OCI-LY1 (cell line): Measurements from ENCODE around the gene DHDH.
A peak's percentile ranks its signal among the peaks of the same experiment; 100 is the strongest.
"Not testable (repeated sequence)": the region's sequence is repeated elsewhere in the genome, so short reads cannot be mapped to it uniquely, and the experiment has no call there.

ENCODE experiments used
- H2AFZ ChIP-seq: fragments of 200-600 bp; sonication (generic), shearing (Covaris generic); 2 replicates; pipeline ENCODE4 v1.6.0; 2014; ENCODE audit warnings: antibody characterized with exemption, mild to moderate bottlenecking, low read length
- H3F3A ChIP-seq: fragments of 200-600 bp; sonication (generic), shearing (Covaris generic); 2 replicates; pipeline ENCODE4 v1.6.0; 2014; ENCODE audit warnings: mild to moderate bottlenecking, antibody characterized with exemption, low read length, moderate library complexity; ENCODE audit not compliant: insufficient read depth
- H3K27ac ChIP-seq: fragments of 200-600 bp; sonication (generic); 2 replicates; pipeline ENCODE4 v1.5.1; 2014; ENCODE audit warnings: low read length, mixed run types, mild to moderate bottlenecking, low read depth; ENCODE audit not compliant: poor library complexity, severe bottlenecking
- H3K27me3 ChIP-seq: fragments of 200-600 bp; sonication (generic); 2 replicates; pipeline ENCODE4 v1.6.0; 2014; ENCODE audit warnings: antibody characterized with exemption, mild to moderate bottlenecking, low read length, moderate library complexity; ENCODE audit not compliant: insufficient read depth
- H3K36me3 ChIP-seq: fragments of 200-600 bp; sonication (generic); 2 replicates; pipeline ENCODE4 v1.6.1; 2014; ENCODE audit warnings: mild to moderate bottlenecking, antibody characterized with exemption, low read length, moderate library complexity, mixed read lengths; ENCODE audit not compliant: insufficient read depth
- H3K4me1 ChIP-seq: fragments of 200-600 bp; sonication (generic); 2 replicates; pipeline ENCODE4 v1.5.1; 2014; ENCODE audit warnings: mild to moderate bottlenecking, low read length, moderate library complexity; ENCODE audit not compliant: insufficient read depth, severe bottlenecking
- H3K4me2 ChIP-seq: fragments of 200-600 bp; sonication (generic), shearing (Covaris generic); 2 replicates; pipeline ENCODE4 v1.6.1; 2014; ENCODE audit warnings: low read length
- H3K4me3 ChIP-seq: fragments of 200-600 bp; sonication (generic); 2 replicates; pipeline ENCODE4 v1.5.1; 2014; ENCODE audit warnings: low read length, low read depth, mild to moderate bottlenecking, mixed read lengths; ENCODE audit not compliant: poor library complexity, severe bottlenecking
- H3K79me2 ChIP-seq: fragments of 200-600 bp; shearing (Covaris generic); 2 replicates; pipeline ENCODE4 v1.6.1; 2016; ENCODE audit warnings: mixed run types, low read length, mixed read lengths; ENCODE audit not compliant: insufficient read depth
- H3K9ac ChIP-seq: fragments of 200-600 bp; sonication (generic), shearing (Covaris generic); 2 replicates; pipeline ENCODE4 v1.6.1; 2014; ENCODE audit warnings: mild to moderate bottlenecking, low read length, mixed read lengths
- H3K9me2 ChIP-seq: fragments of 200-600 bp; sonication (generic), shearing (Covaris generic); 2 replicates; pipeline ENCODE4 v1.6.1; 2014; ENCODE audit warnings: low read depth, mild to moderate bottlenecking, low read length, mixed read lengths
- H3K9me3 ChIP-seq: fragments of 200-600 bp; shearing (Covaris generic); 2 replicates; pipeline ENCODE4 v1.6.1; 2014; ENCODE audit warnings: low read length, mixed read lengths
- H4K20me1 ChIP-seq: fragments of 200-600 bp; sonication (generic), shearing (Covaris generic); 2 replicates; pipeline ENCODE4 v1.6.0; 2016; ENCODE audit warnings: mild to moderate bottlenecking, low read length; ENCODE audit not compliant: insufficient read depth
- EZH2 ChIP-seq: fragments of 200-600 bp; sonication (generic), shearing (Covaris generic); IDR thresholded peaks from 2 replicates; pipeline ENCODE4 v1.8.0; 2017; ENCODE audit warnings: borderline replicate concordance, mixed run types, mild to moderate bottlenecking, antibody characterized with exemption, low read length, moderate library complexity, mixed read lengths
- TF ChIP-seq, protein P1 (sequence below): fragments of 200-600 bp; sonication (generic), shearing (Covaris generic); IDR thresholded peaks from 2 replicates; pipeline ENCODE4 v1.5.1; 2017; ENCODE audit warnings: mild to moderate bottlenecking, antibody characterized with exemption, low read length, moderate library complexity, mixed read lengths

Gene DHDH

DNA sequence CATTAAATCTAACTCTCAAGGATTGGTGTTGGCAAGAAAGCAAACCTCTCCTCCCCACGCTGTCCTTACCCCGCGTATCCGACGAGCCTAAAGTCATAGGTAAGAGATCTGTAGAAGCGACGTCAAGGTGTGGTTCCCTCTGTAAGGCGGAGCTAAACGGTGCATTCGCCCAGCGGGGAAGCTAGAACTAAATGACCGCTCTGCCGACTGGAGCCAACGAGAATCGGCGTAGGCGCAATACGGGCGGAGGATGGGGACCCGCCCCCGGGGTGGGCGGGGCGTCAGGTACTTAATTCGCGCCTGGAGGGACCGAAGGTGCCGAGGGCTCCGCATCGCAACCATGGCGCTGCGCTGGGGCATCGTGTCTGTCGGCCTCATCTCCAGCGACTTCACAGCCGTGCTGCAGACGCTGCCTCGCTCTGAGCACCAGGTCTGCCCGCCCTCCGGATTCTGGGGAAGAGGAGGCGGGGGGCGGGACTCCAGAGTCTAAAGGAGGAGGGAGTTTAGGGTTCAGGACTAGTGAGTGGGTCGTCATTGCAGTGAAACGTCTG lies at the start of gene DHDH:
Gene DHDH, plus strand, starts transcription at position 318 of the 551 bp plus-strand sequence. Its CDS starts 23 bp downstream, at position 341.
- H3K9me2 ChIP-seq, result no peaks in the 10 kb centered on the region
- H3K36me3 ChIP-seq, result no peaks in the 10 kb centered on the region
- no peaks in the 10 kb centered on the region for H3K9me3 ChIP-seq
- no peaks in the 10 kb centered on the region for H3K79me2 ChIP-seq
- H3F3A ChIP-seq, result no peaks in the 10 kb centered on the region
- no peak within 1 kb of the TSS for H3K27ac ChIP-seq
- no peak for TF ChIP-seq EZH2
- TF ChIP-seq, protein P1, sequence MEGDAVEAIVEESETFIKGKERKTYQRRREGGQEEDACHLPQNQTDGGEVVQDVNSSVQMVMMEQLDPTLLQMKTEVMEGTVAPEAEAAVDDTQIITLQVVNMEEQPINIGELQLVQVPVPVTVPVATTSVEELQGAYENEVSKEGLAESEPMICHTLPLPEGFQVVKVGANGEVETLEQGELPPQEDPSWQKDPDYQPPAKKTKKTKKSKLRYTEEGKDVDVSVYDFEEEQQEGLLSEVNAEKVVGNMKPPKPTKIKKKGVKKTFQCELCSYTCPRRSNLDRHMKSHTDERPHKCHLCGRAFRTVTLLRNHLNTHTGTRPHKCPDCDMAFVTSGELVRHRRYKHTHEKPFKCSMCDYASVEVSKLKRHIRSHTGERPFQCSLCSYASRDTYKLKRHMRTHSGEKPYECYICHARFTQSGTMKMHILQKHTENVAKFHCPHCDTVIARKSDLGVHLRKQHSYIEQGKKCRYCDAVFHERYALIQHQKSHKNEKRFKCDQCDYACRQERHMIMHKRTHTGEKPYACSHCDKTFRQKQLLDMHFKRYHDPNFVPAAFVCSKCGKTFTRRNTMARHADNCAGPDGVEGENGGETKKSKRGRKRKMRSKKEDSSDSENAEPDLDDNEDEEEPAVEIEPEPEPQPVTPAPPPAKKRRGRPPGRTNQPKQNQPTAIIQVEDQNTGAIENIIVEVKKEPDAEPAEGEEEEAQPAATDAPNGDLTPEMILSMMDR, result no peak
- peak within 1 kb of the TSS; percentile 59 for H3K4me3 ChIP-seq
- no peaks in the 10 kb centered on the region for H3K27me3 ChIP-seq
- peaks cover 12% of the 10 kb centered on the region for H3K4me1 ChIP-seq
- no peaks in the 10 kb centered on the region for H4K20me1 ChIP-seq
- H2AFZ ChIP-seq, result peak within 1 kb of the TSS; percentile 75; the same call in 1 of the 2 replicates
- peak within 1 kb of the TSS; percentile 77 for H3K4me2 ChIP-seq
- H3K9ac ChIP-seq, result peak within 1 kb of the TSS; percentile 49

DNA sequence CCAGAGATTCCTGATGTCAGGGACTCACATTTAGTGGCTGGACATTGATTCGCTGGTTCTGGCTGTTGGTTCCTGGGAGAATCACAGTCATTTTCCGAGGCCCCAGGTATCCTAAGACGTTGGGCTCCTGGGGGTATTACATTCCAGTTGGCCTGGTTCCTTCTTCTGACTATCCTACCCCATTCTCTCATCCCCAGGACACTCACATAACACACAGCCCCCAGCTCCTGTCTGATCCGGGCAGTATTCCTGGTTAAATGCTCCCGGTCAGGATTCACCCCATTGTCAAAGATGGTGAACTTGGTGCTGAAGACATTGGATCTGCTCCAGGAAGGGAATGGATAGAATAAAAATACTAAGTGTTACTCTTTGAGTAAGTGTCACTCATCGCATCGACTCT lies 49.8 kb upstream of the DHDH start:
- TF ChIP-seq, protein P1, result no peak
- Histone ChIP-seq H3K27ac (no peak overlapping the region), H3K27me3 (no peaks in the 10 kb centered on the region), H3K4me1 (peaks cover 8% of the 10 kb centered on the region), H3K4me2 (no peak overlapping the region), H3K4me3 (no peak overlapping the region), H3K36me3 (no peaks in the 10 kb centered on the region), H4K20me1 (no peaks in the 10 kb centered on the region), H3F3A (no peaks in the 10 kb centered on the region), H3K9me3 (peaks cover 4% of the 10 kb centered on the region; the same call in 1 of the 2 replicates), H3K79me2 (no peaks in the 10 kb centered on the region), H3K9me2 (no peaks in the 10 kb centered on the region), H2AFZ (no peak overlapping the region), H3K9ac (no peak overlapping the region)

DNA sequence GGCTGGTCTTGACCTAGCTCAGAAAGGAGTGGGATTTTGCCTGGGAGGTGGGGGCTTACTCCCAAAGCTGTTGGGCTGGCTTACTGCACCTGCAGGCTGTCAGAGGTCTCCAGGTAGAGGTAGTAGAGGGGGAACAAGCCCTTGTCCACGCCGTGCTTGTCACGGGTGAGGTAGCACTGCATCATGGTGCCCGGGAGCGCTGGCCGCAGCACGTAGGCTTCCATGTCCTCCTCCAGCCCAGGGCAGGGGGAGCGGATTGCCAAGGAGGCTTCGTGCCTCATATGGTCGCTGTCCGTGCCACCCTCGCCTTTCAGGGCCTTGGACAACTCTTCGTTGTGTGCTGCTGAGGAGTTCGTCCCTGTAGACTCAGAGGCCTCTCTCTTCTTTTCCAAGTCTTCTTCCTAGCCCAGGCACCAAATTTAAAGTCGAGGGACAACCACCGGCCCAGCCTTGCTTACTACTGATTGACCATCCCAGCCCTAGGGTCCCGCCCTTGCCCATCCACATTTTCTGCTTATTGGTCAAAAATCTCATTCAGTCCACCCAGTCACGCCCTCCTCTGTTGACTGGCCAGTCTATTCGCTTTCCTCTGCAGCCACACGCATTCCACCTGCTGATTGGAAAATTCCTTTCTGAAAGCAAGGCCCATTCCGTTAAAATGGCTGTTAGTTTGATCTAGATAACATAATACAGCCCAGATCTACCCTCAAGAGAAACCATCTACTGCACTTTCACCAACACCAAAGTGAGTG lies 45.5 kb upstream of the DHDH start:
- Histone ChIP-seq H3K27me3 (0 out of 2 replicates have a peak, but pooled peaks cover 3% of the 10 kb centered on the region), H2AFZ (no peak overlapping the region)
- TF ChIP-seq, protein P1, result no peak
- TF ChIP-seq EZH2, result no peak

DNA sequence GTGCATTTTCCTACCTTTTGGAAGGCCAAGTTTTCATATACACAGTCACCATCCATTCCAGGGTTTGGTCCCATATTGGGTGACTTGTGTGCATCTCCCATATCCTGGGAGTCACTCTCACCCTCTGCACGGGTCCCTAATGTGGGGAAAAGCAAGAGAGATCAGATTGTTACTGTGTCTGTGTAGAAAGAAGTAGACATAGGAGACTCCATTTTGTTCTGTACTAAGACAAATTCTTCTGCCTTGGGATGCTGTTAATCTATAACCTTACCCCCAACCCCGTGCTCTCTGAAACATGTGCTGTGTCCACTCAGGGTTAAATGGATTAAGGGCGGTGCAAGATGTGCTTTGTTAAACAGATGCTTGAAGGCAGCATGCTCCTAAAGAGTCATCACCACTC lies 44.0 kb upstream of the DHDH start:
- H3K36me3 ChIP-seq, H4K20me1 ChIP-seq, H3K9ac ChIP-seq, H3K9me3 ChIP-seq, H3K4me1 ChIP-seq, H3K9me2 ChIP-seq, H3K27me3 ChIP-seq, H3K4me3 ChIP-seq, H3F3A ChIP-seq, H3K4me2 ChIP-seq, H2AFZ ChIP-seq, H3K79me2 ChIP-seq, H3K27ac ChIP-seq: not testable (repeated sequence)

More for the DNA sequence above, 45.5 kb upstream of the DHDH start:
- H4K20me1 ChIP-seq, result no peaks in the 10 kb centered on the region
- H3K9me3 ChIP-seq, result no peaks in the 10 kb centered on the region
- H3K4me3 ChIP-seq, result no peak overlapping the region
- H3K79me2 ChIP-seq, result no peaks in the 10 kb centered on the region
- H3K4me2 ChIP-seq, result no peak overlapping the region
- H3F3A ChIP-seq, result no peaks in the 10 kb centered on the region
- no peak overlapping the region for H3K27ac ChIP-seq
- H3K36me3 ChIP-seq, result no peaks in the 10 kb centered on the region
- peaks cover 8% of the 10 kb centered on the region for H3K4me1 ChIP-seq
- no peak overlapping the region for H3K9ac ChIP-seq
- H3K9me2 ChIP-seq, result no peaks in the 10 kb centered on the region
